WERI-Rb-1 (cell line): ENCODE measurements around the gene CELF2.

Source experiments
- DNase-seq: peaks from one replicate; pipeline ENCODE4 v3.0.0-alpha.2; 2020
- H3K27ac ChIP-seq: fragments of 250-450 bp; sonication (Bioruptor Pico); 2 replicates; pipeline ENCODE4 v1.5.1; 2020; ENCODE audit warnings: mild to moderate bottlenecking, moderate library complexity
- H3K27me3 ChIP-seq: fragments of 250-450 bp; sonication (Bioruptor Pico); 2 replicates; pipeline ENCODE4 v1.5.1; 2021; ENCODE audit warnings: mild to moderate bottlenecking, low read depth, moderate library complexity; ENCODE audit not compliant: insufficient read depth, severe bottlenecking
- H3K36me3 ChIP-seq: fragments of 250-450 bp; sonication (Bioruptor Pico); 2 replicates; pipeline ENCODE4 v1.5.1; 2020; ENCODE audit warnings: mild to moderate bottlenecking, moderate library complexity
- H3K4me3 ChIP-seq: 2 replicates; pipeline ENCODE4 v1.5.1; 2011; ENCODE audit warnings: low read depth, mild to moderate bottlenecking, control low read depth, low read length
- H3K9me3 ChIP-seq: fragments of 250-450 bp; sonication (Bioruptor Pico); 2 replicates; pipeline ENCODE4 v1.5.1; 2021; ENCODE audit warnings: mild to moderate bottlenecking, moderate library complexity; ENCODE audit not compliant: severe bottlenecking
- CTCF ChIP-seq: IDR thresholded peaks from 2 replicates; pipeline ENCODE4 v1.5.1; 2011; ENCODE audit warnings: low read depth, mild to moderate bottlenecking, control low read depth, inconsistent platforms, low read length

Gene CELF2

GRCh38 chr10:11240641-11241040 lies 223.0 kb downstream of the CELF2 start:
- Histone ChIP-seq H3K4me3 (no peak overlapping the region), H3K36me3 (no peaks in the 10 kb centered on the region), H3K27me3 (no peaks in the 10 kb centered on the region), H3K9me3 (no peaks in the 10 kb centered on the region), H3K27ac (no peak overlapping the region)
- TF ChIP-seq CTCF: no peak
- DNase-seq: no peak

GRCh38 chr10:11242443-11243387 lies 225.0 kb downstream of the CELF2 start:
- TF ChIP-seq CTCF: no peak
- Histone ChIP-seq H3K4me3 (no peak overlapping the region), H3K27me3 (no peaks in the 10 kb centered on the region), H3K27ac (no peak overlapping the region), H3K36me3 (no peaks in the 10 kb centered on the region), H3K9me3 (no peaks in the 10 kb centered on the region)
- no peak for DNase-seq

GRCh38 chr10:11243425-11244222 lies 226.0 kb downstream of the CELF2 start:
- no peak for DNase-seq
- H3K36me3 ChIP-seq: no peaks in the 10 kb centered on the region
- H3K27me3 ChIP-seq: no peaks in the 10 kb centered on the region
- no peaks in the 10 kb centered on the region for H3K9me3 ChIP-seq
- H3K27ac ChIP-seq: no peak overlapping the region
- no peak for TF ChIP-seq CTCF
- no peak overlapping the region for H3K4me3 ChIP-seq

- H3K9me3 ChIP-seq: no peaks in the 10 kb centered on the region
- no peak overlapping the region for H3K27ac ChIP-seq
- no peaks in the 10 kb centered on the region for H3K36me3 ChIP-seq
- H3K27me3 ChIP-seq: no peaks in the 10 kb centered on the region
- H3K4me3 ChIP-seq: no peak overlapping the region
- DNase-seq: no peak
- TF ChIP-seq CTCF: no peak
Measured at GRCh38 chr10:11245095-11245479, 227.4 kb downstream of the CELF2 start.

GRCh38 chr10:11245510-11245909 lies 227.8 kb downstream of the CELF2 start:
- TF ChIP-seq CTCF: no peak
- Histone ChIP-seq H3K9me3 (no peaks in the 10 kb centered on the region), H3K27me3 (no peaks in the 10 kb centered on the region), H3K36me3 (no peaks in the 10 kb centered on the region), H3K27ac (no peak overlapping the region), H3K4me3 (no peak overlapping the region)
- no peak for DNase-seq
